Neural cell (in vitro differentiated cells): Measurements from ENCODE around the gene CDK11B. TPM values are rescaled to one million over a fixed set of nuclear protein-coding genes. Genes with fewer than 3 reads are reported as not detected.

Experiments used
- H2AFZ ChIP-seq: fragments of 200-600, 300-800 bp; sonication (generic), shearing (Covaris generic); 2 replicates; pipeline ENCODE4 v1.6.0; 2014; ENCODE audit warnings: low read depth, mild to moderate bottlenecking, antibody characterized with exemption, low read length, moderate library complexity
- H3F3A ChIP-seq: fragments of 200-600 bp; shearing (Covaris generic); 2 replicates; pipeline ENCODE4 v1.6.1; 2016; ENCODE audit warnings: mild to moderate bottlenecking, moderate library complexity, mixed read lengths, antibody characterized with exemption, low read length; ENCODE audit not compliant: insufficient read depth, poor library complexity, severe bottlenecking
- H3K27ac ChIP-seq: fragments of 200-600, 300-800 bp; sonication (generic), shearing (Covaris generic); 2 replicates; pipeline ENCODE4 v1.5.1; 2014; ENCODE audit warnings: mild to moderate bottlenecking, low read length, moderate library complexity
- H3K27me3 ChIP-seq: fragments of 300-800, 200-600 bp; sonication (generic), shearing (Covaris generic); 2 replicates; pipeline ENCODE4 v1.6.0; 2014; ENCODE audit warnings: mild to moderate bottlenecking, low read depth, low read length, moderate library complexity; ENCODE audit not compliant: insufficient read depth
- H3K36me3 ChIP-seq: fragments of 300-800, 200-600 bp; sonication (generic), shearing (Covaris generic); 2 replicates; pipeline ENCODE4 v1.5.1; 2014; ENCODE audit warnings: mild to moderate bottlenecking, antibody characterized with exemption, low read length, moderate library complexity; ENCODE audit not compliant: insufficient read depth
- H3K4me2 ChIP-seq: fragments of 300-800, 200-600 bp; sonication (generic), shearing (Covaris generic); 2 replicates; pipeline ENCODE4 v1.6.0; 2014; ENCODE audit warnings: mild to moderate bottlenecking, low read length
- H3K4me3 ChIP-seq: fragments of 300-800, 200-600 bp; sonication (generic), shearing (Covaris generic); 2 replicates; pipeline ENCODE4 v1.5.1; 2014; ENCODE audit warnings: mild to moderate bottlenecking, low read length, moderate library complexity
- H3K79me2 ChIP-seq: fragments of 200-600 bp; shearing (Covaris generic); replicated peaks from 2 replicates; pipeline ENCODE4 v1.6.0; 2014; ENCODE audit warnings: mild to moderate bottlenecking, low read length, moderate library complexity; ENCODE audit not compliant: insufficient read depth
- H3K9ac ChIP-seq: fragments of 300-800, 200-600 bp; sonication (generic), shearing (Covaris generic); 2 replicates; pipeline ENCODE4 v1.6.1; 2016; ENCODE audit warnings: mild to moderate bottlenecking, low read length, mixed read lengths
- H3K9me2 ChIP-seq: fragments of 200-600 bp; shearing (Covaris generic); 2 replicates; pipeline ENCODE4 v1.6.1; 2016; ENCODE audit warnings: mild to moderate bottlenecking, low read length, mixed read lengths; ENCODE audit not compliant: insufficient read depth
- H3K9me3 ChIP-seq: fragments of 200-600, 300-800 bp; sonication (generic), shearing (Covaris generic); 2 replicates; pipeline ENCODE4 v1.6.1; 2016; ENCODE audit warnings: mild to moderate bottlenecking, mixed run types, low read length, moderate library complexity, mixed read lengths
- H4K20me1 ChIP-seq: fragments of 200-600 bp; shearing (Covaris generic); 2 replicates; pipeline ENCODE4 v1.6.1; 2016; ENCODE audit warnings: mild to moderate bottlenecking, mixed run types; ENCODE audit not compliant: insufficient read depth
- CTCF ChIP-seq: fragments of 450-650 bp; IDR thresholded peaks from 2 replicates; pipeline ENCODE4 v1.5.1; 2014; ENCODE audit warnings: antibody characterized with exemption, mild to moderate bottlenecking, moderate library complexity; ENCODE audit not compliant: poor library complexity, severe bottlenecking
- EP300 ChIP-seq: fragments of 450-650 bp; conservative IDR thresholded peaks from 2 replicates; pipeline ENCODE4 v1.6.1; 2014; ENCODE audit warnings: antibody characterized with exemption, mild to moderate bottlenecking, moderate library complexity; ENCODE audit not compliant: poor library complexity, severe bottlenecking
- EZH2 ChIP-seq: fragments of 200-600, 300-800 bp; shearing (Covaris generic), sonication (generic); IDR thresholded peaks from 2 replicates; pipeline ENCODE4 v1.6.1; 2014; ENCODE audit warnings: antibody characterized with exemption, low read length, borderline replicate concordance, mild to moderate bottlenecking; ENCODE audit not compliant: insufficient read depth, poor library complexity, severe bottlenecking
- MXI1 ChIP-seq: fragments of 450-650 bp; conservative IDR thresholded peaks from 2 replicates; pipeline ENCODE4 v1.6.1; 2014; ENCODE audit warnings: antibody characterized with exemption, mild to moderate bottlenecking; ENCODE audit not compliant: poor library complexity, severe bottlenecking
- POLR2AphosphoS5 ChIP-seq: IDR thresholded peaks from 2 replicates; pipeline ENCODE4 v1.6.1; 2012
- RAD21 ChIP-seq: fragments of 450-650 bp; conservative IDR thresholded peaks from 2 replicates; pipeline ENCODE4 v1.6.1; 2014; ENCODE audit warnings: antibody characterized with exemption, mild to moderate bottlenecking, moderate library complexity
- REST ChIP-seq: IDR thresholded peaks from 2 replicates; pipeline ENCODE4 v1.6.1; 2012; ENCODE audit warnings: borderline replicate concordance
- SMC3 ChIP-seq: fragments of 450-650 bp; conservative IDR thresholded peaks from 2 replicates; pipeline ENCODE4 v1.6.1; 2014; ENCODE audit warnings: antibody characterized with exemption, mild to moderate bottlenecking, moderate library complexity; ENCODE audit not compliant: poor library complexity
- TAF1 ChIP-seq: IDR thresholded peaks from 2 replicates; pipeline ENCODE4 v1.6.1; 2012; ENCODE audit warnings: low read depth
- polyA plus RNA-seq: library from polyadenylated mRNA; depleted of rRNA; stranded (reverse); fragments of >200 nt; gene quantifications from 2 replicates; pipeline ENCODE4 v1.2.3, GENCODE V29; 2014

The CDK11B gene
- polyA plus RNA-seq, 1 donor from 2014 or later, result 9.6 TPM

- H3K79me2 ChIP-seq, result no peaks in the 10 kb centered on the region
- H3K9me2 ChIP-seq, result no peaks in the 10 kb centered on the region
- H3K9ac ChIP-seq, result no peak overlapping the region
- no peak overlapping the region for H2AFZ ChIP-seq
- no peaks in the 10 kb centered on the region for H3F3A ChIP-seq
- no peak for TF ChIP-seq POLR2AphosphoS5
- no peak for TF ChIP-seq EP300
- no peak for TF ChIP-seq MXI1
- TF ChIP-seq SMC3, result no peak
- no peak for TF ChIP-seq CTCF
- TF ChIP-seq TAF1, result no peak
- TF ChIP-seq REST, result no peak
- no peak for TF ChIP-seq RAD21
- no peak for TF ChIP-seq EZH2
- H3K27me3 ChIP-seq, result no peaks in the 10 kb centered on the region
- no peak overlapping the region for H3K4me2 ChIP-seq
- no peak overlapping the region for H3K27ac ChIP-seq
- H3K36me3 ChIP-seq, result peaks cover 3% of the 10 kb centered on the region
- no peaks in the 10 kb centered on the region for H3K9me3 ChIP-seq
- no peak overlapping the region for H3K4me3 ChIP-seq
- no peaks in the 10 kb centered on the region for H4K20me1 ChIP-seq
These were observed 34.1 kb downstream of the CDK11B start for GRCh38 chr1:1624443-1625403.

GRCh38 chr1:1623631-1624442, 35.0 kb downstream of the CDK11B start:
- Histone ChIP-seq H3K9ac (no peak overlapping the region), H3K4me3 (no peak overlapping the region), H3F3A (no peaks in the 10 kb centered on the region), H4K20me1 (no peaks in the 10 kb centered on the region), H3K27me3 (no peaks in the 10 kb centered on the region), H2AFZ (no peak overlapping the region), H3K79me2 (no peaks in the 10 kb centered on the region), H3K9me3 (no peaks in the 10 kb centered on the region), H3K9me2 (no peaks in the 10 kb centered on the region), H3K36me3 (peaks cover 3% of the 10 kb centered on the region), H3K4me2 (no peak overlapping the region), H3K27ac (no peak overlapping the region)
- no peak for TF ChIP-seq MXI1
- TF ChIP-seq REST, result no peak
- TF ChIP-seq EP300, result no peak
